ENCODE results near the gene DOC2A.
A peak's percentile ranks its signal among the peaks of the same experiment; 100 is the strongest.

The DOC2A gene

DNA sequence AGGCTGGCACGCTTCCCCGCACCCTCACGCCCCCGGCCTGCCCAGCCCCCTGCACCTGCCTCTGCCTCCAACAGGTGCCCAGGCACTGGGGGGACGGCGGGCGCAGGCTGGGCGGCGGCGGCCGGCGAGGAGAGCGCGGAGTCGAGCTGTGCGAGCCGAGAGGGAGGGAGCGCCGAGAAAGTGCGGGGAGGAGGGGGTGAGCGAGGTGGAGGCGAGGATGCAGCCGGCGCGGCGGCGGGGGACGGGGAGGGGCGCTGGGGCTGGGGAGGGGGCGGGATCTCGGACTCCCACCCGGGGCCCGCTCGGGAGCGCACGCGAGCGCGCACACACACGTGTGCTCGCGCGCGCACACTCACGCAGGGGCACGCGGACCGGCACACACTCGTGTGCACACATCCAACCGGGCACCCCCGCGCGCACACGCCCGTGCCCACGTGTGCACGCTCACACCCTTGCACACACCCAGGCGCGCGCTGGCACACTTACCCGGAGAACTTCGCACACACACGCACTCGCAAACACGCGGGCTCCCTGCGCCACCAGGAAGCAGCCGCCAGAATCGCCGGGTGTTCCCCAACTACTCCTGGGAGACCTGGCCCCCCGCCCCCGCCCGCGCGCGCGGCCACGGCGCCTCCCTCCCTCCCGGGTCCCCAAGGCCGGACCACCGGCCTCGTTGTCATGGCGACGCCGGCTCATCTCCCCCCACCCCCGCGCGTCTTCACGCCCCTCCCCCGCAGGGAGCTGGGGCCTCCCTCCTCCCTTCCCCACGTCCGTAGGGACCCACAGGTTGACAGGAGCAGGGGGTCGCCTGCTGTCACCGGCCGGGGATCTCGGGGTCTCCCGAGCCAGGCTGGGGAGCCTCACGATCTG is at the start of gene DOC2A:
Gene DOC2A (minus strand): TSS at position 184 of the 870 bp plus-strand sequence. CDS start 805 bp downstream, outside the sequence.
- FAIRE-seq, result no peak
- TF ChIP-seq, protein P1, sequence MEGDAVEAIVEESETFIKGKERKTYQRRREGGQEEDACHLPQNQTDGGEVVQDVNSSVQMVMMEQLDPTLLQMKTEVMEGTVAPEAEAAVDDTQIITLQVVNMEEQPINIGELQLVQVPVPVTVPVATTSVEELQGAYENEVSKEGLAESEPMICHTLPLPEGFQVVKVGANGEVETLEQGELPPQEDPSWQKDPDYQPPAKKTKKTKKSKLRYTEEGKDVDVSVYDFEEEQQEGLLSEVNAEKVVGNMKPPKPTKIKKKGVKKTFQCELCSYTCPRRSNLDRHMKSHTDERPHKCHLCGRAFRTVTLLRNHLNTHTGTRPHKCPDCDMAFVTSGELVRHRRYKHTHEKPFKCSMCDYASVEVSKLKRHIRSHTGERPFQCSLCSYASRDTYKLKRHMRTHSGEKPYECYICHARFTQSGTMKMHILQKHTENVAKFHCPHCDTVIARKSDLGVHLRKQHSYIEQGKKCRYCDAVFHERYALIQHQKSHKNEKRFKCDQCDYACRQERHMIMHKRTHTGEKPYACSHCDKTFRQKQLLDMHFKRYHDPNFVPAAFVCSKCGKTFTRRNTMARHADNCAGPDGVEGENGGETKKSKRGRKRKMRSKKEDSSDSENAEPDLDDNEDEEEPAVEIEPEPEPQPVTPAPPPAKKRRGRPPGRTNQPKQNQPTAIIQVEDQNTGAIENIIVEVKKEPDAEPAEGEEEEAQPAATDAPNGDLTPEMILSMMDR (IDR thresholded peaks at IDR 0.05; ENCODE audit: insufficient read depth, missing control alignments), result no peak
- DNase-seq (ENCODE audit: insufficient read length, low spot score), result no peak

DNA sequence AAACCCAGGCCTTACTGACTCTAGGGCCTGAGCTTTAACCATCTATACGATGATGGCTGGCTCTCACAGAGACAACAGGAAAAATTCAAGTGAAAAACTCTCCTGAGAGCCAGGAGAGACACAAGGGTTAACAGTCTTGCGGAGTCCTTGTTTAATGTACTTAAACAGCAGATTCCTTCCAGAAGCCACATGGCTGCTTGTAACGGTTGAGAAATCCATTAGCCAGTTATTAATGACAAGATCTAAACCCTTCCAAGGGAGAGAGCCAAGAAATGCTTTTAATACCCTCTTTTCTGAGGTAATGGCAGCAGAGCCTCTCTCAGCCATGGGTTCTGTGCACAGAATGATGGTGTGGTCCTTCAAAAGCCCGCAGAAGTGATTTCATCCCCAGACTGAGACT is 49.5 kb upstream of the DOC2A start:
- no peak for FAIRE-seq

DNA sequence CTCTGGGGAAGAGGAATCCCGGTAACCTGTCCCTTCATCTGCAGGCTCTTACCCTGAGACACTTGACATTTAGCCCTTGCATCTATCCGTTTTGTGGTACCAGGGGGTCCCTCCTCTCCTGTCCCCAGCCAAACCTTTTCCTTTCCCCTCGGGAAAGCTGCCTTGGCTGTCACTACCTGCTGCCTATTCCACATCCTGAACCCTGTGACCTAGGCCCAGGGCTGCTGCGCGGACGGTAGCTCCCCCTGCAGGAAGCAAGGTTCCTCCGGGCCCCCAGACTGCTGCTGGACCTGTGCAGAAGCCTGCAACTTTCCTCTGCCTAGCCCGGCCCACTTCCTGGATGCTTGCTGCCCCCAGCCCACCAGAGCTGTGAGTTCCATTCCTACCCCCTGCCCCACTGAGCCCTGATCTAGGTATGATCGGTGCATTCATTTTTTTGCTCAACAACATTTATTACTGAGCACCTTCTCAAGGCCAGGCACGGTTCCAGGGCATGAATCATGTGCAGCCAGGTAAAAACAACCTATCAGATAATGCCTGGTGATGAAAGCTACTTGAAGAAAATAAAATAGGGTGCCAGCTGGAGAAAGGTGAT is 44.2 kb upstream of the DOC2A start:
- TF ChIP-seq, protein P1 (IDR thresholded peaks at IDR 0.05; ENCODE audit: insufficient read depth, missing control alignments), result peak; percentile 57
- DNase-seq (ENCODE audit: insufficient read length, low spot score) (peak; percentile 66), FAIRE-seq (no peak)

More for the DNA sequence above, 49.5 kb upstream of the DOC2A start:
- no peak for DNase-seq (ENCODE audit: insufficient read length, low spot score)
- TF ChIP-seq, protein P1 (IDR thresholded peaks at IDR 0.05; ENCODE audit: insufficient read depth, missing control alignments), result no peak

DNA sequence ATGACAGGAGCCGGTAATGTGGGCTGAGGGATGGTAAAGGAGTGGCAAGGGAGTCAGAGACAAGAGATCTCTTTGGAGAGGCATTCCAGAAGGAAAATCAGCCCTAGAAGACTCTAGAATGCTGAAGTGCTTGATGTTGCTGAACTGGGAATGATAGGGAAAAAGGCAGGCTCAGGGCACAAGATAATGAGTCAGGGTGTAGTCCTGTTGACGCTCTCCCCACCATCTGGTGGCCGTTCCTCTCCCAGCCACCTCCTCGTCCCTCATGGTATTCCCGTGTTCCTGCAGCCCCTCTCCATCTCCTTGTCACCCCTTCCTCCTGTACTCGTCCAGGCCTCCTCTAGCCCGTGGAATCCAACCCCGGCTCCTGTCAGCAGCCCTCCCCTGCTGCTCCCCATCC is 43.6 kb upstream of the DOC2A start:
- FAIRE-seq (no peak), DNase-seq (ENCODE audit: insufficient read length, low spot score) (no peak)
- TF ChIP-seq, protein P1 (IDR thresholded peaks at IDR 0.05; ENCODE audit: insufficient read depth, missing control alignments), result no peak

DNA sequence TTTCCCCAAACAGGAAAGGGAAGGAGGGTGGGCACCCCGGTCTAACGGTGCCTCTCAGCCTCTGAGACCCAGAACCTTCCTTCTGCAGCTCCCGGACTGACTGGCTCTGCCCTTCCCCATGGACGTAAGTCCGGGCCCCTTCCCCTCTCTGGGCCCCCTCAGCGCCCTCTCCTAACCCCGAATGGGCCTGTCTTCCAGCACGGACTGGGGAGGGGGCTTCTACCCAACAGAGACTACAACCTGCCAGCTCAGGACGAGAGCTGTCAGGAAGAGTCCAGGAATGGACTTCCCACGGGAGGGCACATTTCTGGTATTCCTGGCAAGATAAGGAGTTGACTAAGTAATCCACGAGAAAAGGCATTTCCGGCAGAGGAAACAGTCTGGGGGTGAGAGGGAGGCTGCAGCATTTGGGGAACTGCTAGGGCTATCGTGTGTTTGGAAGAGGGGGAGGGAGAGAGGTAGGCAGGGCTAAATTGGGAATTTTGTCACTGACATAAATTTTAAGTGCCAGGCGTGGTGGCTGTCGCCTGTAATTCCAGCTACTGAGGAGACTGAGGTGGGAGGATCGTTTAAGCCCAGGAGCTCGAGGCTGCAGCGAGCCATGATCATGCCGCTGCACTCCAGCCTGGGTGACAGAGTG is 42.7 kb upstream of the DOC2A start:
- TF ChIP-seq, protein P1 (IDR thresholded peaks at IDR 0.05; ENCODE audit: insufficient read depth, missing control alignments), result no peak
- no peak for DNase-seq (ENCODE audit: insufficient read length, low spot score)
- FAIRE-seq, result no peak

DNA sequence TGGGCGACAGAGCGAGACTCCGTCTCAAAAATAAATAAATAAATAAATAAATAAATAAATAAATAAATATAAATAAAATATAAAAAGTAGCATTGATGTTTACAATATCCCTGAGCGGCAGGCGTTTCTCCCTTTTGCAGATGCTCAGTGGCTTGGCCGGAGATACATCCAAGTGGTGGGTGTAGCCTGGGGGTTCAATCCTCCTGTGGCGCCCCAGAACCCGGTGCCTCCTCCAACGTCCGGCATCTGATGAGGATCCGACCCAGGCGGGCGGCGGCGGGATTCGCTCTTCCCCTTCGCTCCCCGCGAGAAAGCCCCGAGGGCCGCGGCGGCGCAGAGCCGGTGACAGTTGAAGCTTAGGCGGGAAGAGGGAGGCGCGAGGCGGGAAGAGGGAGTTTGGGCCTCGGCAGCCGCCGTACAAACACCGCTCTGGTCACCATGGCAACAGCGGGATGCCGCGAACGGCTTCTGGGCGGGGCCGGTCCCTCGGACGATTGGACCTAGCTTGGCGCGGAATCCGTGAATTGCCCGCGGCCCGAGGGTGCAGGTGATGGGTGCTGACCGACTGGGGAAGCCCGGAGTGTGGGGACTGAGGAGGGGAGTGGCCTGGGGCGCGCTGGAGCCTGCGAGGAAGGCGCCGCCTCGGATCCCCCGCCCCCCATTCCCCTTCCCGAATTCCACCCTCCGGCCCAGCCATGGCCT is 42.0 kb upstream of the DOC2A start:
- no peak for FAIRE-seq
- TF ChIP-seq, protein P1 (IDR thresholded peaks at IDR 0.05; ENCODE audit: insufficient read depth, missing control alignments), result no peak

More for the DNA sequence above, 42.0 kb upstream of the DOC2A start:
- peak; percentile 99 for DNase-seq (ENCODE audit: insufficient read length, low spot score)
